GM10266 (cell line): ENCODE data around the gene TATDN3.
A peak's percentile ranks its signal among the peaks of the same experiment; 100 is the strongest.
"Not testable (repeated sequence)": the region's sequence is repeated elsewhere in the genome, so short reads cannot be mapped to it uniquely, and the experiment has no call there.

ENCODE experiments used
- DNase-seq: peaks from one replicate; pipeline ENCODE4 v3.0.0; 2012; ENCODE audit errors: extremely low spot score
- CTCF ChIP-seq: IDR thresholded peaks from 2 replicates; pipeline ENCODE4 v1.5.1; 2012; ENCODE audit warnings: mild to moderate bottlenecking, low read depth; ENCODE audit not compliant: control insufficient read depth, insufficient read depth; ENCODE audit errors: missing control alignments

The TATDN3 gene

DNA sequence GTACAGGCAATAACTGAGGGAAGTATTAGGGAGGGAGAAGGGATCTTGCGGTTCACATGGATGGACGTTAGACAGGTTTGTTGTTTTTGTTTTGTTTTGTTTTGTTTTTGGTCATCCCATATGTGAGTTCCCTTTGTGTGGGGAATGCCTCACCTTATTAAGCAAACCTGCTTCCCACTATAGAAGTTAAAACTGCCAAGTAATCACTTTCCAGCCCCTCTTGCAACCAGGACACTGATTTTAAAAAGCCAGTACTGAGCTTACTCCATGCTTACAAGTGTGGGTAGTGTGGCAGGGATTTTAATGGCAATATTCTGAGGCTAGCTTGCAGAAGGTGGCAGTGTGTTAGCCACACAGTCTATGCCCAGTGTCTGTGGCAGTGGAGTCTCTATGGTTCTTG, 29.3 kb downstream of the TATDN3 start:
- peak; percentile 10 for TF ChIP-seq CTCF
- DNase-seq, result no peak

DNA sequence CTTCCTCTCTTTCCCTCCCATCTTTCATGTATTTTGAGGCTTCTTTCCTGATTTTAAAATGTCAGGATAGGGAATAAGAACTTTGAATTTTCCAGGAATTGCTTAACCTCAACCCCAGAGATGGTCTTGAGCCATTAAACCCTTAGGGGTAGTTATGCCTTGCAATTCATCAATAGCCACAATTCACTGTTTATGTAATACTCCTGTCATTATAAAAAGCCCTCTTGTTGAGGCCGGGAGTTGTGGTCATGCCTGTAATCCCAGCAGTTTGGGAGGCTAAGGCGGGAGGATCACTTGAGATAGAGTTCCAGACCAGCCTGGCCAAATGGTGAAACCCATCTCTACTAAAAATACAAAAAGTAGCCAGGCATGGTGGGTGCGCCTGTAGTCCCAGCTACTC, 31.3 kb downstream of the TATDN3 start:
- TF ChIP-seq CTCF, result no peak
- no peak for DNase-seq

GRCh38 chr1:212824201-212824600, 32.5 kb downstream of the TATDN3 start:
- no peak for DNase-seq
- TF ChIP-seq CTCF, result no peak

- no peak for TF ChIP-seq CTCF
- no peak for DNase-seq
Observed at GRCh38 chr1:212825798-212826452, 34.2 kb downstream of the TATDN3 start.

DNA sequence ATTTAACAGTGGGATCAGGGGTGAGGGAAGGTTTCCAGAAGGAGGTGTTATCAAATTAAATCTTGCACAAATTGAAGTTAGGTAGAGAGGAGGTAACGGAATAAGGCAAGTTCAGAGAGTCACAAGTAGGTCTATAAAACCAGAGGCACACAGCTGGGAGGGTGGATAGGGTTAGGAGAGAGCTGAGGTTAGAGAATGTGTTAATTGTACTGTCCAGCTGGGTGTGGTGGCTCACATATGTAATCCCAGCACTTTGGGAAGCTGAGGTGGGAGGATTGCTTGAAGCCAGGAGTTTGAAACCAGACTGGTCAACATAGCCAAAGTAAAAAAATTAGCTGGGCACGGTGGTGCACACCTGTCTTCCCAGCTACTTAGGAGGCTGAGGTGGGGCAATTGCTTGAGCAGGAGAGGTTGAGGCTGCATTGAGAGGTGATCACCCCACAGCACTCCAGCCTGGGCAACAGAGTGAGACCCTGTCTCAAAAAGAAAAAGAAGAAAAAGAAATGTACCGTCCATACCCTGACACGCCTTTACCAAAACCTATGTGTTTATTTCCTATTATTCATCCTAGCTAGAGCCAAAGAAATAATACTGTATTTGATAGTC, 35.6 kb downstream of the TATDN3 start:
- no peak for TF ChIP-seq CTCF
- DNase-seq, result no peak

GRCh38 chr1:212827831-212828278, 36.2 kb downstream of the TATDN3 start:
- DNase-seq, result no peak
- no peak for TF ChIP-seq CTCF

DNA sequence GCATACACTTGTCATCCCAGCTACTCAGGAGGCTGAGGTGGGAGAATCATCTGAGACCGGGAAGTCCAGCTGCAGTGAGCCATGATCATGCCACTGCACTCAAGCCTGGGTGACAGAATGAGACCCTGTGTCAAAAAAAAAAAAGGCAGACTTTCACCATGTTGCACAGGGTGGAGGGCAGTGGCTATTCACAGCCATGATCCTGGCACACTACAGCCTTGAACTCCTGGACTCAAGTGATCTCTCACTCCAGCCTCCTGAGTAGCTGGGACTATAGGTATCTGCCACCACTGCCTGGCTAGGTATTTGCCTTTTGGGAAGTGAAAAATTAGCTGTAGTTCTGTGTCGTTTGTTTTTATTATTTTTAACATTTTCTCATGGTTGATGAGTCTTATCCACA, 36.7 kb downstream of the TATDN3 start:
- TF ChIP-seq CTCF, result no peak
- no peak for DNase-seq

- DNase-seq, result not testable (repeated sequence)
Observed at GRCh38 chr1:212833211-212834207, 41.8 kb downstream of the TATDN3 start.
